CD14-positive monocyte (primary cell): ENCODE results near the gene ARRB1. TPM values are rescaled to one million over a fixed set of nuclear protein-coding genes. Genes with fewer than 3 reads are reported as not detected.

ENCODE experiments used
- DNase-seq, 3 donors: peaks; one replicate each; pipeline ENCODE4 v3.0.0-alpha.2; 2011 to 2022
- H2AFZ ChIP-seq: 2 replicates; pipeline ENCODE4 v1.6.0; 2012; ENCODE audit warnings: mild to moderate bottlenecking, low read depth, low read length, inconsistent platforms; ENCODE audit not compliant: insufficient read depth, poor library complexity, severe bottlenecking
- H3K27ac ChIP-seq, 2 donors: 1 replicate in 1 of 2; 2 replicates in 1 of 2; pipeline ENCODE4 v1.5.1; 2012 to 2013; ENCODE audit warnings: low read length in 2 of 2, control low read depth in 1 of 2, inconsistent platforms in 1 of 2, low read depth in 1 of 2, mild to moderate bottlenecking in 1 of 2
- H3K27me3 ChIP-seq, 2 donors: one replicate each; pipeline versions ENCODE4 v1.6.0 to v1.6.1; 2011 to 2013; ENCODE audit warnings: low read length in 2 of 2; ENCODE audit not compliant: control insufficient read depth in 2 of 2, insufficient read depth in 2 of 2
- H3K36me3 ChIP-seq, 2 donors: replicated peaks in 1 of 2; 1 replicate in 1 of 2; 2 replicates in 1 of 2; pipeline versions ENCODE4 v1.5.1 to v1.6.1; 2012 to 2013; ENCODE audit warnings: low read length in 2 of 2, control low read depth in 1 of 2, inconsistent platforms in 1 of 2, mild to moderate bottlenecking in 1 of 2; ENCODE audit not compliant: insufficient read depth in 2 of 2, control insufficient read depth in 1 of 2
- H3K4me1 ChIP-seq, 2 donors: 1 replicate in 1 of 2; 2 replicates in 1 of 2; pipeline versions ENCODE4 v1.5.1 to v1.6.1; 2012 to 2013; ENCODE audit warnings: low read length in 2 of 2, control low read depth in 1 of 2, inconsistent platforms in 1 of 2, mild to moderate bottlenecking in 1 of 2, moderate library complexity in 1 of 2; ENCODE audit not compliant: insufficient read depth in 2 of 2, control insufficient read depth in 1 of 2
- H3K4me2 ChIP-seq: replicated peaks from 2 replicates; pipeline ENCODE3; 2012; ENCODE audit warnings: low read length, moderate library complexity, mild to moderate bottlenecking; ENCODE audit not compliant: poor library complexity, severe bottlenecking; ENCODE audit errors: extremely low read depth
- H3K4me3 ChIP-seq, 3 experiments: fragments of 200-600 bp in 1 of 3; sonication (generic) in 1 of 3; replicated peaks in 1 of 3; 1 replicate in 2 of 3; 2 replicates in 1 of 3; pipeline ENCODE4 v1.5.1; 2011 to 2013; ENCODE audit warnings: low read length in 3 of 3, mild to moderate bottlenecking in 3 of 3, control low read depth in 2 of 3, low read depth in 2 of 3, inconsistent platforms in 1 of 3, moderate library complexity in 1 of 3
- H3K79me2 ChIP-seq: 2 replicates; pipeline ENCODE4 v1.6.0; 2012; ENCODE audit warnings: mild to moderate bottlenecking, control low read depth, inconsistent platforms, low read length, moderate library complexity; ENCODE audit not compliant: insufficient read depth
- H3K9ac ChIP-seq: 2 replicates; pipeline ENCODE4 v1.6.0; 2017; ENCODE audit warnings: low read length, mild to moderate bottlenecking; ENCODE audit not compliant: insufficient read depth, poor library complexity, severe bottlenecking
- H3K9me3 ChIP-seq, 2 donors: replicated peaks in 1 of 2; 1 replicate in 1 of 2; 2 replicates in 1 of 2; pipeline versions ENCODE4 v1.5.1 to v1.6.1; 2012 to 2013; ENCODE audit warnings: low read length in 2 of 2, control low read depth in 1 of 2; ENCODE audit not compliant: control insufficient read depth in 1 of 2, insufficient read depth in 1 of 2
- H4K20me1 ChIP-seq: 2 replicates; pipeline ENCODE4 v1.6.0; 2012; ENCODE audit warnings: mild to moderate bottlenecking, low read length, control low read depth, moderate library complexity; ENCODE audit not compliant: insufficient read depth
- H3K27ac Mint-ChIP-seq, 7 donors: one replicate each; pipeline ENCODE4 v1.8.0; 2020; ENCODE audit warnings: mild to moderate bottlenecking in 7 of 7, mixed read lengths in 7 of 7, moderate library complexity in 6 of 7, inconsistent platforms in 2 of 7
- H3K27me3 Mint-ChIP-seq, 3 donors: one replicate each; pipeline ENCODE4 v1.8.0; 2021 to 2022; ENCODE audit warnings: low read depth in 3 of 3, mild to moderate bottlenecking in 3 of 3, mixed read lengths in 3 of 3, moderate library complexity in 3 of 3, inconsistent platforms in 1 of 3
- H3K36me3 Mint-ChIP-seq, 2 donors: one replicate each; pipeline ENCODE4 v1.8.0; 2020; ENCODE audit warnings: mixed read lengths in 2 of 2, inconsistent platforms in 1 of 2, mild to moderate bottlenecking in 1 of 2
- H3K4me1 Mint-ChIP-seq: one replicate; pipeline ENCODE4 v1.8.0; 2020; ENCODE audit warnings: mild to moderate bottlenecking, mixed read lengths
- H3K4me3 Mint-ChIP-seq, 2 donors: one replicate each; pipeline ENCODE4 v1.8.0; 2020; ENCODE audit warnings: mild to moderate bottlenecking in 2 of 2, mixed read lengths in 2 of 2, moderate library complexity in 1 of 2
- H3K9me3 Mint-ChIP-seq, 7 donors: one replicate each; pipeline ENCODE4 v1.8.0; 2020 to 2022; ENCODE audit warnings: mixed read lengths in 7 of 7, mild to moderate bottlenecking in 6 of 7, moderate library complexity in 6 of 7, inconsistent platforms in 2 of 7
- CTCF ChIP-seq: fragments of 200-600 bp; IDR thresholded peaks from one replicate; pipeline ENCODE4 v1.8.0; 2022; ENCODE audit warnings: antibody characterized with exemption, mild to moderate bottlenecking
- WGBS: methylation state at CpG from one replicate; pipeline ENCODE4 v1.1.5; 2013; ENCODE audit warnings: missing lambda C conversion rate; ENCODE audit not compliant: insufficient coverage; 5-methylcytosine and 5-hydroxymethylcytosine counted together
- intact Hi-C, 2 donors: fragments of 100-400 bp; cut with micrococcal nuclease; formaldehyde crosslinking; loops; one replicate each; pipeline versions ENCODE4 v1.15.0 to v1.15.1; 2023
- polyA plus RNA-seq, 3 donors: library from polyadenylated mRNA; depleted of rRNA in 1 of 3; unstranded in 2 of 3; stranded (reverse) in 1 of 3; fragments of 300-500 nt in 2 of 3; fragments of >200 nt in 1 of 3; fragmentation: Illumina TruSeq in 2 of 3; gene quantifications; 1 replicate in 2 of 3; 2 replicates in 1 of 3; pipeline ENCODE4 v1.2.3, GENCODE V29; 2012 to 2021

ARRB1 gene
- polyA plus RNA-seq, 3 donors: 52.6 to 114 (median 66.5) TPM

GRCh38 chr11:75279273-75279672, 72.2 kb downstream of the ARRB1 start:
- no peak overlapping the region for H3K9ac ChIP-seq
- H3K4me3 Mint-ChIP-seq: no peak overlapping the region
- peaks cover 94% of the 10 kb centered on the region for H4K20me1 ChIP-seq
- no peaks in the 10 kb centered on the region for H3K27me3 ChIP-seq
- DNase-seq: no peak
- WGBS: 96% methylated on average over 3 of the region's 5 CpGs
- no peak for TF ChIP-seq CTCF
- H3K27me3 Mint-ChIP-seq: peaks cover 0 to 2% (median 0%) of the 10 kb centered on the region in 3 donors
- H3K4me1 ChIP-seq: peaks cover 22 to 25% of the 10 kb centered on the region in 2 donors
- H3K4me3 ChIP-seq: no peak overlapping the region
- peaks cover 78 to 88% of the 10 kb centered on the region in 2 donors for H3K36me3 ChIP-seq
- H3K27ac ChIP-seq: peak overlapping the region in 1 of 2 donors; percentile 76
- H3K4me2 ChIP-seq: no peak overlapping the region
- no peaks in the 10 kb centered on the region for H3K9me3 ChIP-seq
- peaks cover 0 to 2% (median 0%) of the 10 kb centered on the region in 7 donors for H3K9me3 Mint-ChIP-seq
- H3K27ac Mint-ChIP-seq: peak overlapping the region in 2 of 7 donors; percentile 47 to 60
- no peaks in the 10 kb centered on the region for H3K79me2 ChIP-seq
- H3K4me1 Mint-ChIP-seq: peaks cover 32% of the 10 kb centered on the region
- H2AFZ ChIP-seq: no peak overlapping the region
- intact Hi-C loops: no loop called here
- peaks cover 70 to 90% of the 10 kb centered on the region in 2 donors for H3K36me3 Mint-ChIP-seq

DNA sequence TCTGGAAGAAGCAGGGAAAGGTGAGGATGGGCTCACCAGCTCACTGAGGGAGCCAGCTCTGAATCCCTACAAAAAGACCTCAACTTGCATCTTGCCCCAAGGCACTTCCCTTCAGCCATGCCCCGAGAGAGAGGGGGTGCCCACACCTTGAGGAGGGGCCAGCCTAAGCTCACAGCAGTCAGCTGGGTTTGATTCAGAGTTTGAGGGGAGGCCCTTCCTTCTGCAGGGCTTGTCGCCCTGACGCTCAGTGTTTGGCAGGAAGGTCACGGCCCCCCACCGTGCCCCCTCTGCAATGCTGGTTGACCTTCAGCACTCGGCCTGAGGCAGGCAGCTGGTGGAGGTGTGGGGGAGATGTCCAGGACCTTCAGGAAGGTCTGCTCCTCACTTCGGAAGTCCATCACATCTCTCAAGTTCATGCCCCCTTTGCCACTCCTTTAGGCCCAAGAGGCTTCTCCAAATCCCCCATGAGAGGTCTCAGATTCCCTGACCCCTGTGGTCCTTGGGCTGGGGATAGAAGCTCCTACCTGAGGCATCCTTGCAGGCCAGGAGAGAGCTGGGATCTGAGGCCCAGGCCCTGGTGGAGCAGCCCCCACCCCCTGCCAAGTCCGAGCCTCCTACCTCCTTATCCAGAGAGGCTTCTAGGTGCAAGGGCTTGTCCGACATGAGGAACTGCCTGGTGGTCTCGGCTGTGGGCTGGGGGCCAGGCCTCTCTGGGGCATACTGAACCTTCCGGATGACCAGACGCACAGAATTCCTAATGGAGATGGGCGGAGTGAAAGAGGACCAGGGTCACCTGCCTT, 73.3 kb downstream of the ARRB1 start:
- peaks cover 0 to 2% (median 0%) of the 10 kb centered on the region in 7 donors for H3K9me3 Mint-ChIP-seq
- H2AFZ ChIP-seq: no peak overlapping the region
- peaks cover 26 to 28% of the 10 kb centered on the region in 2 donors for H3K4me1 ChIP-seq
- 96% methylated on average over 6 of the region's 13 CpGs for WGBS
- peak overlapping the region in 5 of 7 donors; percentile 4 to 91 (median 42) for H3K27ac Mint-ChIP-seq
- H3K36me3 Mint-ChIP-seq: peaks cover 73 to 90% of the 10 kb centered on the region in 2 donors
- no peak for TF ChIP-seq CTCF
- H3K27me3 Mint-ChIP-seq: no peaks in the 10 kb centered on the region
- H3K4me3 ChIP-seq: no peak overlapping the region
- H3K9ac ChIP-seq: no peak overlapping the region
- H3K79me2 ChIP-seq: no peaks in the 10 kb centered on the region
- no peak overlapping the region for H3K4me3 Mint-ChIP-seq
- peaks cover 94% of the 10 kb centered on the region for H4K20me1 ChIP-seq
- no peak for DNase-seq
- H3K36me3 ChIP-seq: peaks cover 78 to 88% of the 10 kb centered on the region in 2 donors
- intact Hi-C loops: no loop called here
- no peaks in the 10 kb centered on the region for H3K9me3 ChIP-seq
- H3K4me1 Mint-ChIP-seq: peaks cover 36% of the 10 kb centered on the region
- no peak overlapping the region for H3K4me2 ChIP-seq
- H3K27ac ChIP-seq: peak overlapping the region in 1 of 2 donors; percentile 76
- H3K27me3 ChIP-seq: no peaks in the 10 kb centered on the region
